Neural progenitor cell (in vitro differentiated cells): Measurements from ENCODE around the gene HTR1B.

Source experiments
- EZH2 ChIP-seq: fragments of 200-600 bp; sonication (generic); IDR thresholded peaks from 2 replicates; pipeline ENCODE4 v1.6.1; 2017; ENCODE audit warnings: antibody characterized with exemption, mild to moderate bottlenecking, moderate library complexity
- EZH2phosphoT487 ChIP-seq: fragments of 200-600 bp; sonication (generic); IDR thresholded peaks from 2 replicates; pipeline ENCODE4 v1.6.1; 2017; ENCODE audit warnings: antibody characterized with exemption
- TF ChIP-seq, protein P1 (sequence below): fragments of 200-600 bp; sonication (generic); IDR thresholded peaks from 2 replicates; pipeline ENCODE4 v1.5.1; 2017; ENCODE audit warnings: antibody characterized with exemption, mild to moderate bottlenecking

DNA sequence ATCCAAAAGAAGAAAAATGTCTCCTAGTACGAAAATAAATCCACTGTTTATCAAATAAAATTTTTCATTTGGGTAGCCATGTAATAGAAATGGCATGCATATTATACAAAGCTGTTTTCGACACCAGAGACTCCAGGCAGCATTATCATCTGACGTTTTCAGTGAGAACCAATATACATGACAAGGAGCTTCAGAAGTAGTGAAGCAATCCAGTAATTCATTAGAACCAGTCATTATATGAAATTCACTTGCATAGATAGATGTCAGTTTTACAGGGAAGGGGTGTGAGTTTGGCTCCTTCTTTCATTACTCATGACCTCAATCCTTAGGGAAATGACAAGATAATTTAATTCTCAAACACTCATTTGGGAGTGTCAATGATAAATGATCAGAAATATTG is 14.7 kb downstream of the HTR1B start:
- TF ChIP-seq, protein P1, sequence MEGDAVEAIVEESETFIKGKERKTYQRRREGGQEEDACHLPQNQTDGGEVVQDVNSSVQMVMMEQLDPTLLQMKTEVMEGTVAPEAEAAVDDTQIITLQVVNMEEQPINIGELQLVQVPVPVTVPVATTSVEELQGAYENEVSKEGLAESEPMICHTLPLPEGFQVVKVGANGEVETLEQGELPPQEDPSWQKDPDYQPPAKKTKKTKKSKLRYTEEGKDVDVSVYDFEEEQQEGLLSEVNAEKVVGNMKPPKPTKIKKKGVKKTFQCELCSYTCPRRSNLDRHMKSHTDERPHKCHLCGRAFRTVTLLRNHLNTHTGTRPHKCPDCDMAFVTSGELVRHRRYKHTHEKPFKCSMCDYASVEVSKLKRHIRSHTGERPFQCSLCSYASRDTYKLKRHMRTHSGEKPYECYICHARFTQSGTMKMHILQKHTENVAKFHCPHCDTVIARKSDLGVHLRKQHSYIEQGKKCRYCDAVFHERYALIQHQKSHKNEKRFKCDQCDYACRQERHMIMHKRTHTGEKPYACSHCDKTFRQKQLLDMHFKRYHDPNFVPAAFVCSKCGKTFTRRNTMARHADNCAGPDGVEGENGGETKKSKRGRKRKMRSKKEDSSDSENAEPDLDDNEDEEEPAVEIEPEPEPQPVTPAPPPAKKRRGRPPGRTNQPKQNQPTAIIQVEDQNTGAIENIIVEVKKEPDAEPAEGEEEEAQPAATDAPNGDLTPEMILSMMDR: no peak
- TF ChIP-seq EZH2 (no peak), EZH2phosphoT487 (no peak)
